NCI-H2107 treated with DMSO at 0.1 percent for 48 hours (cell line): Measurements from ENCODE around the gene KSR1.
"Not testable (repeated sequence)": the region's sequence is repeated elsewhere in the genome, so short reads cannot be mapped to it uniquely, and the experiment has no call there.

Experiments
- DNase-seq: peaks from one replicate; lab custom pipeline; 2025; ENCODE audit not compliant: unreplicated experiment; lab: John Stamatoyannopoulos, UW

The KSR1 gene

DNA sequence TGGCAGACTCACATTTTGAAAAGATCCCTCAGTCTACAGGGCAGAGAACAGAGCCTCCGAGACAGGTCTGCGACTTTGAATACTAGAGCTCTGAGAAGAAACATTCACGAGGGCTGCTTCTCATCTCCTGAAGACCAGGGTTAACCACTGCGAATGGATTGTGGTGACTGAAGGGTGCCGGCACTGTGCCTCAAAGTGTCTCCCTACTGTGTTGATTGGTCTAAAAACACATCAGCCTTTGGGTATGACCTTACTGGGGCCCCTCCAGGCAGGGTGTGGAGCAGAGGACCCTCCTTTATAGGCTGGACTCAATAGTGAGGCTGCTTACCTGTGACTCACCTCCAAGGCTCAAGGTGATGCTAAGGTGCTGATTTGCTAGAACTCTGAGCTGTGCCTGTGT lies 172.1 kb downstream of the KSR1 start:
- DNase-seq, result no peak

DNA sequence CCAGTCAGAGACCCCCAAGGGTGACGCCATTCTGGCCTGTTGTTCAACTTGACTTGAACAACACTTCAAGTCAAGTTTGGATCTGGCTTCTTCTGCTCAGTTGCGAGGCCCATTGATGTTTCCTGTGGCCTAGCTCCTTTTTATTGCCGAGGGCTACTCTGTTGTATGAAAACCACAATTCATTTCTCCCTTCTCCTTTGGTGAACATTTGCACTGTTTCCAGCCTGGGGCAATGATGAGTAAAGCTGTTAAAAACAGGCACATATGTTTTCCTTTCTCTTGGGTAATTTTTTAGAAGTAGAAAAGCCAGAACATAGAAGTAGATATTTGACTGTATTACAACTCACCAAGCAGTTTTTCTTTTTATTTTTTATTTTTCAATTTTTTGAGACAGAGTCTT lies 173.0 kb downstream of the KSR1 start:
- not testable (repeated sequence) for DNase-seq

DNA sequence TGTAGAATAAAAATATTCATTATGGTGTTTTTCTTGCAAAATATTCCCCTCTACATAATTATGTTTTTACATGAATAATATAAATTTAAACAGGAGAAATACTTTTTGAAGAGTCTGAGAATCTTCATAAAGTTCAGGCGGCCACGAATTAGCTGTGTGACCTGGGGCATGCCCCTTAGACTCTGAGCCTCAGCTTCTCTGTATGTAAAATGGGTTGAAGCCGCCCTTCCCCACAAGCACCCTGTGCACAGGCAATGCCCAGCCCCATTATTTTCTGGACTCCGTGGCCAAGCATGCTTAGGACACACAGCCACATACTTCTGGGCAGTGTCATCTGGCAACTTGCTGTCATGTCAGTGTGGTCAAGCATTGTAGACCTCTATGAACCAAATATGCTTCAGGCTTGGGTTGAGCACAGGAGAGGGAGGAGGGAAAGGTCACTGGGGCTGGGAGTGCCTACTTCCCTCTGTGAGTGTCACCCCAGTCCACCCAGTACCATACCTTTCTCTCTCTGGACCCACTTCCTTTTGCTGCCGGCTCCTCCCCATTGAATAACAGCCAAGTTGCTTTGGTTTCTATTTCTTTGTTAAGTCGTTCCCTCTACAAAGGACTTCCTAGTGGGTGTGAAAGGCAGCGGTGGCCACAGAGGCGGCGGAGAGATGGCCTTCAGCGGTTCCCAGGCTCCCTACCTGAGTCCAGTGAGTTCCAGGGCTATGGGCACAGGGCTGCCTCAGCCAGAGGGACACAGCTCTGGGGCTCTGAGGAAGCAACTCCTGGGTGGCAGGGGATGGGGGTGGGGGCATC lies 174.6 kb downstream of the KSR1 start, which contains the start of gene LGALS9:
Gene LGALS9 (plus strand): TSS at position 582 of the 804 bp plus-strand sequence. CDS start 78 bp downstream, at position 660.
- DNase-seq, result no peak

GRCh38 chr17:27631411-27631760 lies 175.1 kb downstream of the KSR1 start:
- no peak for DNase-seq

- no peak for DNase-seq
Observed at GRCh38 chr17:27631897-27632725, 175.9 kb downstream of the KSR1 start.

GRCh38 chr17:27632766-27633165 lies 176.5 kb downstream of the KSR1 start:
- not testable (repeated sequence) for DNase-seq

DNA sequence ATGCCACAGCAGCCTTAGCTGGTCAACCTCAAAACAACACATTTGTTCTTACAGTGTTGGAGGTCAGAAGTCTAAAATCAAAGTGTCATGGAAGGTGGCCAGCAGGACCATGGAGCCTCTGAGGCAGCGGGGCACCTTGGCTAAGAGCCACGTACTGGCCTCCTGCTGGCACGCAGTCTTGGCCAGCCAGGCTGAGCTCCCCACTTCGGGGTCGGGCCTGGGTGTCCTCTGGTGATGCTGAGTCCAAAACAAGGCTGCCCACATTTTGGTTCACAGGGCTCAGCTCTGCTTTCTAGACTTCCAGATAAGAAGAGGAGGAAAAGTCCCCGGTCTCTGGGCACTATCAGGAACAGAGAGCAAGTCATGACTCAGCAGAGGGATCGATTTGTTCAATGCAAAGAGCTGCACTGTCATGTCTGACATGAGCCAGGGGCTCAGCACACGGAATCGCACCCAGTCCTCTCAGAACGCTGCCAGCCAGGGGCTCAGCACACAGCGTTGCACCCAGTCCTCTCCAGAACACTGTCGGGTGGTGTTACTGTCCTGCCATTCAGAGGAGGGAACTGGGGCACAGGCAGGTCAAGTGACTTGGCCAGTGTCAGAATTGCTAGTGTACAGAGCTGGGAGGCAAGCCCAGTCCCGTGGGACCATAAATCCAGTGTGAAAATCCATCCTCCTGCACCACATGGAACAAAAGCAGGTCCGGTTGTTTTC lies 177.2 kb downstream of the KSR1 start:
- DNase-seq, result no peak

DNA sequence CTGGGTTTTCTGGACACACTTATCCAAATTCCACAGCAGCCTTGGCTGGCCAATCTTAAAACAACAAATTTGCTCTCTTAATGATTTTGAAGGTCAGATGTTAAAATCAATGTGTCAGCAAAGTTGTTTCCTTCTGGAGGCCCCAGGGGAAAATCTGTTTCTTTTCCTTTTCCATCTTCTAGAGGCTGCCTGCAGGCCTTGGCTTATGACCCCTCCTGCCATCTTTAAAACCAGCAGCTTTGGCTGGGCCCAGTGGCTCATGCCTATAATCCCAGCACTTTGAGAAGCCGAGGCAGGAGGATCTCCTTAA lies 177.7 kb downstream of the KSR1 start:
- DNase-seq, result no peak

DNA sequence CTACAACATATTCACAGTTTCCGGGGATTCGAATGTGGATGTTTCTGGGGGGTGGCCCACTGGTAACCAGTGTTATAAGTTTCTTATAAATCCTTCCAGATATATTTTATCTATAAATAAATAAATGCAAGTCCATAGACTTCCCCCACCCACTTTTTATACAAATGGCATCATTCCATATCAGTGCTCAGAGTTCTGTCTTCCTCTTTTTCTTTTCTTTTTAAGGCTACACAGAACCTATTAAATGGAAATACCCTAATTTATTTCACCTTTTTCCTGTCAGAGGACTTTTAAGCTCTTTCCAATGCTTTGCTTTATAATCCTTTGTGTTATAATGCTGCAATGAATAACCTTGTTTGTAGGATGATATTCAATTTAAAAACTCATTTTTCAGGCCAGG lies 178.5 kb downstream of the KSR1 start:
- no peak for DNase-seq

DNA sequence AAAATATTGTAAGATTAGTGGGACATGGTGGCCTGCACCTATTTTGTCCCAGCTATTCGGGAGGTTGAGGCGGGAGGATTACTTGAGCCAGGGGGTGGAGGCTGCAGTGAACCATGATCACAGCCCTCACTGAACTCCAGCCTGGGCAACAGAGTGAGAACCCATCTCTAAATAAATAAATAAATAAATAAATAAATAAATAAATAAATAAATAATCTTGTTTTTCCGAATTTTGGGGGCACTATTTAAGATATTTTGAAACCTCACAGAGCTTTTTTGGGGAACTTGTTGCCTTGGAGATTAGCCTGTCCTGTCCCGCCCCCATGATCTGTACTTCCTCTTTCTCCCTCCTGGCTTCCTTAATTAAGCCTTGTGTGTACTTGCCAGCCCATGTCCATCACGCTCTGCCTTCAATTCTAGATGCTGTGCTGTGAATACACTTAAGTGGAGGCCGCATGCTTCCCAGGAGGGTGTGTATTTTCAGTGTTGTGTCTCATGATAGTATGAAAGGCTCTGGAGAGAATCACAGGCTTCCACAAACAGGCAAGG lies 179.1 kb downstream of the KSR1 start:
- DNase-seq, result no peak

- DNase-seq, result not testable (repeated sequence)
Observed at GRCh38 chr17:27636005-27636520, 179.8 kb downstream of the KSR1 start.

DNA sequence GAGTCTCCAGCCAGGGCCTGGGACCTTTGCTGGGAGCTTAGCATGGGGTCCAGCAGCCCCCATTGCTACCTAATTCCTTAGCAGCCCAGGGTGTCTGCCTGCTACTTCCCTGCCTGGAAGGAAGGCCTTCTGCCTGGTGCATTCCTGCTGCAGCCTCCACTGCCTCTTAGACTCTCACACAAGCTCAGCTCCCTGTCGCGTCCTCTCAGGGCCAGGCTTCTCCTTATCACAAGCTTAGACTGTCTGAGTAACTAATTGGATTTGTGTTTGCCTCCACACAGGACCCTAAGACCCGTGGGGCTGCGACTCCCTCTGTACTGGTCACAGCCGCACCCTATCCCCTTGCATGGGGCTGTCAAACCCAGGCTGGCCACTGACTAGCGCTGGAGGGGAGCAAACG lies 181.6 kb downstream of the KSR1 start:
- DNase-seq, result not testable (repeated sequence)

GRCh38 chr17:27638415-27638914 lies 182.2 kb downstream of the KSR1 start:
- not testable (repeated sequence) for DNase-seq

DNA sequence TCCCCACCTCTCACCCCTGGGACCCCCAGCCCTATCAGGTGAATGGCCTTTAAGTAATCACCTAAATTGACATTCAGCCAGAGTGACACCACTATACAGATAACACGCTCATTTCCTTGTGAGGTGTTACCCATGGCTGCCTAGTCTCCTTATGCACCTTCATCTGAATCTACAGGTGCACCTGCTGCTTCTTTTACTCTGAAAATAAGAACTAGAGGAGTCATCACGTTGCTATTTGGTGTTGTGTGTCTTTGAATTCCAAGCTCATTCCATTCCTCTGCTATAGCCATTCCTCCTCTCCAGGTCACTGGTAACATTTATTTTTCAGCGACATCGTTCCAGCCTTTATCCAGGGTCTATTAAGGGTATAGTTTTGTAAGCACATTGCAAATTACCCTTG lies 184.5 kb downstream of the KSR1 start:
- no peak for DNase-seq

GRCh38 chr17:27644586-27644985 lies 188.3 kb downstream of the KSR1 start:
- no peak for DNase-seq

- DNase-seq, result not testable (repeated sequence)
Observed at GRCh38 chr17:27645621-27646020, 189.4 kb downstream of the KSR1 start.

DNA sequence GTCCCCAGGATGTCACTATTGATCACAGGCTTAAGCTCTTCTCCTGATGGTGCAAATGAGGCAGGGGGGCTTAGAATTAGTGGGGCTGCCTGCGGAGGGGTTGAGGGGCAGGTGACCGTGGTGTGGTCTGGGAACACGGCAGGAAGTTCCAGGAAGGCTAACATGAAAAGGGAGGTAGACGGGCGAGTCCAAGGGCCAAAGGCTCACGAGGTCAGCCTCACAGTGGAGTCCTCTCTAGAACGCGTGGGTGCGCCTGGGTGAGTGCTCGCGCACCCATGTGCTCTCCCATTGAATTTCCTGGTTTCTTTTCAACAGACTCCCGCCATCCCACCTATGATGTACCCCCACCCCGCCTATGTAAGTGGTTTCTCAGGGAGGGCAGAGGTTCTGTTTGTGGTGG lies 190.0 kb downstream of the KSR1 start:
- no peak for DNase-seq

- DNase-seq, result no peak
Observed at GRCh38 chr17:27647765-27648164, 191.5 kb downstream of the KSR1 start.

DNA sequence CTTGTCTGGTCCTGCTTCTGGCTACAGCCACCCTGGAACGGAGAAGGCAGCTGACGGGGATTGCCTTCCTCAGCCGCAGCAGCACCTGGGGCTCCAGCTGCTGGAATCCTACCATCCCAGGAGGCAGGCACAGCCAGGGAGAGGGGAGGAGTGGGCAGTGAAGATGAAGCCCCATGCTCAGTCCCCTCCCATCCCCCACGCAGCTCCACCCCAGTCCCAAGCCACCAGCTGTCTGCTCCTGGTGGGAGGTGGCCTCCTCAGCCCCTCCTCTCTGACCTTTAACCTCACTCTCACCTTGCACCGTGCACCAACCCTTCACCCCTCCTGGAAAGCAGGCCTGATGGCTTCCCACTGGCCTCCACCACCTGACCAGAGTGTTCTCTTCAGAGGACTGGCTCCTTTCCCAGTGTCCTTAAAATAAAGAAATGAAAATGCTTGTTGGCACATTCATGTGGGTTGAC lies 192.9 kb downstream of the KSR1 start:
- not testable (repeated sequence) for DNase-seq

GRCh38 chr17:27649929-27650328 lies 193.7 kb downstream of the KSR1 start:
- DNase-seq, result no peak

DNA sequence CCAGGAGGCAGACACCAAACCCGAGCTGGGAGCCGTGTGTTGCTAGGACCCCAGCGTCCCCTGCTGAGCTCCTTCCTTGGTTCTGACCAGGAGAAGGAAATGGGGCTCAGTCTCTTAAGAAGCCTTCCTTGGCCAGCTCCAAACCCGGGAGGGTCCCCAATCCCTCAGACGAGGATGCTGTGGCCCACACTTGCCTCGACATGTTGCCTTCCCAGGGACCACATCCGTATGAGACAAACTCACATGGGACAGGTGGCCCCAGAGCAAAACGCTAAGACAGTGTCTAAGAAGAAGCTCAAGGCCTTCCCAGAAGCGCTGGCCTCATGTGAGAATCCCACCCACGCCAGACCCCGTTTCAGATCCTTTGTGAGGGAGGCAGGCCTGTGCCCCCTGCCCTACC lies 194.6 kb downstream of the KSR1 start:
- DNase-seq, result no peak
